Measurements from ENCODE around the gene RASSF8. TPM values are rescaled to one million over a fixed set of nuclear protein-coding genes. Genes with fewer than 3 reads are reported as not detected.

Gene RASSF8
- total and polyA plus RNA-seq, 2 of the 8 experiments (the other 6 are each of a cell fraction or from before 2014, with no cell fraction given): 6.4 to 46.7 TPM

DNA sequence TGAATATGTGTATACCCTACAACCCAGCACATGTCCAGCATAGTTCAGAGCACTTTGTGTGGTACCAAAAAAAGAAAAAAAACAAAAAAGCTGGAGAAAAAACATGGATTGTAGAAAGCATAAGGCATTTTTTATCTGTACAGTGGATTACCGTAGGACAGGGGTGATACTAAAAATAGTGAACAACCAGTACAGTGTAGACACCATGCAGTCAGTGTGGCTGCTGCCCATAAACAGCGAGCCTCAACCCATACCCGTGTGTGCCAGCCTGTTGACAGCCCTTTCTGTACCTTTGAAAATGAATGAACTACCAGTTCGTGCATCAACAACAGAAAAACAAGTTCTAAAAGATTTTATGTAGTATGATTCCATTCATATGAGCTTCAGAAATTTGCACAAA is 25.1 kb downstream of the RASSF8 start (continued):
- TF ChIP-seq CHD7 (IDR thresholded peaks at IDR 0.05; ENCODE audit: insufficient replicate concordance, low read length): no peak
- no peak for TF ChIP-seq CBX8 (IDR thresholded peaks at IDR 0.05; ENCODE audit: borderline replicate concordance, low read depth, low read length)
- no peak for TF ChIP-seq JUND (IDR thresholded peaks at IDR 0.05; ENCODE audit: low read length)
- TF ChIP-seq TCF12 (IDR thresholded peaks at IDR 0.05; ENCODE audit: low read depth, low read length): no peak
- no peak for TF ChIP-seq KDM1A (IDR thresholded peaks at IDR 0.05; ENCODE audit: borderline replicate concordance, low read length)
